22Rv1 (cell line): Measurements from ENCODE around the gene GAPT.

Experiments
- CTCF ChIP-seq: fragments of 450-650 bp; IDR thresholded peaks from 2 replicates; pipeline ENCODE4 v1.5.1; 2017; ENCODE audit warnings: mild to moderate bottlenecking
- ZFX ChIP-seq: fragments of 450-650 bp; IDR thresholded peaks from 2 replicates; pipeline ENCODE4 v1.6.1; 2017; ENCODE audit warnings: antibody characterized with exemption, borderline replicate concordance

- no peak for TF ChIP-seq CTCF
- TF ChIP-seq ZFX: no peak
These were observed 31.9 kb upstream of the GAPT start for GRCh38 chr5:58459146-58460001.
